GM18870 (cell line): ENCODE measurements around the gene GRHPR.
A peak's percentile ranks its signal among the peaks of the same experiment; 100 is the strongest.
"Not testable (repeated sequence)": the region's sequence is repeated elsewhere in the genome, so short reads cannot be mapped to it uniquely, and the experiment has no call there.

Experiments used
- ATAC-seq: cut with Tn5 transposase; IDR thresholded peaks from one replicate; pipeline ENCODE4 v1.9.1; 2021; ENCODE audit warnings: moderate library complexity; ENCODE audit not compliant: unreplicated experiment

GRHPR gene

GRCh38 chr9:37444890-37445289 lies 22.4 kb downstream of the GRHPR start:
- ATAC-seq = no peak

GRCh38 chr9:37445832-37446231 lies 23.3 kb downstream of the GRHPR start:
- no peak for ATAC-seq

- no peak for ATAC-seq
These were observed 23.9 kb downstream of the GRHPR start for GRCh38 chr9:37446401-37446800.

GRCh38 chr9:37447111-37447510 lies 24.6 kb downstream of the GRHPR start:
- ATAC-seq = no peak

DNA sequence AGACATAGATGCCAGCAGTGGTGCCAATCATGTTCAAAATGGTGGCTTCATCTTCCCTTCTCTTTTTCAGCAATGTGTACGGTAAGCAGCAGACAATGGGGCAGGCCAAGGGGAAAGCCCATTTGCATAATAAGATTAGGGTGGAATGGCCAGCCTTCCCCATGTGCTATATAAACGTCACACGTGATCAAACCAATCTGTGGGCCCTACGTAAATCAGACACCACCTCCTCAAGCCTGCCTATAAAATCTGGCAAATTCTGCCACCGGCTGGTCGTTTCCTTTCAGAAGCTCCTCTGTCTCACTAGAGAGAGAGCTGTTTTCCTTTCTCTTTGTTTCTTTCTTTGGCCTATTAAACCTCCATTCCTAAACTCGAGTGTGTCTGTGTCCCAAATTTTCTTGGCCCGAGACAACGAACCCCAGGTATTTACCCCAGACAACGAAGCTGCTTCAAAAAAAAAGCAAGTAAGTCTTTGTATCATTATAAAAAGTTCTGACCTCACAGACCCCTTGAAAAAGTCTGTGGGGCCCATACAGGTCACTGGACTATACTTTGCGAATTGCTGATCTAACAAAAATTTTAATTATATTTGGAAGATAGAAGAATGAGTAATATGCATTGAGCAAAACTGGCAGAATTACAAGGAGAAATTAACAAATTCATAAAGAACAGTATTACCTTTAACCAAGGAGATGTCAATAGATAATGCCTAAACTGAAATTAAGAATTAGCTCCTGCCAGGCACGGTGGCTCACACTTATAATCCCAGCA lies 27.6 kb downstream of the GRHPR start:
- ATAC-seq = no peak

DNA sequence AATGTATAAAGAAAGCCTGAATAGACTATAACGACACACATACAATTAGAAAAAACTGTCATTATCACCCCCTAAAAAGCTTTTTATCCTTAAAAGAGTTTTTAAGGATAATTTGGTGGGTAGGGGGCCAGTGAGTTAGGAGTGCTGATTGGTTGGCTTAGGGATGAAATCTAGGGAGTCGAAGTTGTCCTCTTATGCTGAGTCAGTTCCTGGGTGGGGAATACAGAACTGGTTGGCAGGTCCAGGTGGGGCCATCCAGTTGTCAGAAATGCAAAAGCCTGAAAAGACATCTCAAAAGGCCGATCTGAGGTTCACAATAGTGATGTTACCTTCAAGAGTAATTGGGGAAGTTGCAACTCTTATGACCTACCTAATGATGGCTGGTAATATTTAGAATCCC lies 29.1 kb downstream of the GRHPR start:
- ATAC-seq = no peak

- ATAC-seq = no peak
These were observed 30.1 kb downstream of the GRHPR start for GRCh38 chr9:37452611-37453010.

GRCh38 chr9:37453827-37454226 lies 31.3 kb downstream of the GRHPR start:
- no peak for ATAC-seq

DNA sequence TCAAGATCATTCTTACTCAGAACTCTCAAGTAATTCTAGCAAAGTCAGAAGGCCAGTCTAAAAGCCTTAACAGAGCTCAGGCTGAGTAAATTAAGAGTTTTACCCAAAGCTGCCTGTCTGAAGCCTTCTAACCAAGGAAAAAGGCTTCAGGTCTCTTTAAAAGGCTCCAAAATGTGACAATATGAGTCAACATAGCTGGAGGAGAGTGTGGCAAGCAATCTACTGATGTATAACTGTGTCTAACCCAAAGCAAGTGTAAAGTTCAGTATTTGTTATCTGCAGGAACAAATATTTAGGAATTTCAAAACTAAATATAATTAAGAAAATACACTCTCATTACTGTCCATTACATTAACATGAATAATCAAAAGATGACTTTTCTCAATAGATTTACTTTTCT lies 31.7 kb downstream of the GRHPR start:
- no peak for ATAC-seq

- no peak for ATAC-seq
These were observed 33.6 kb downstream of the GRHPR start for GRCh38 chr9:37455884-37456647.

DNA sequence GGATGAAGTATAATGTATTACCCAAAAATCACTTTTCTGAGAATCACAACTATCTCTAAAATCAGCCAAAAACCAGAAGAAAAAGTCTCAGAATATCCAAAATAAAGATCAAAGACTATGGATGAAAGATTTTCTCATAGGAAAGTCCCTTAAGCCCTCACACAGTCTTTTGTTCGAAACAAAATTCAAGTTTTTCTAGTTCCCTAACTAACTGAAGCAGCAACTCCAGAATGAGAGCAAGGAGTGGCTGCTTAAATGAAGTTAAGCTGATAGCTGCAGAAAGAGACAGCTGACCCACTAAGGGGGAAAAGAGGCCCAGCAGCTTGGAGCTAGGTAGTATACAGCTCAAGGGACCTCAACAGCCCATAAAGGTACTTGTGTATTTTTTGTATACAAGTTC lies 34.3 kb downstream of the GRHPR start:
- ATAC-seq = no peak

DNA sequence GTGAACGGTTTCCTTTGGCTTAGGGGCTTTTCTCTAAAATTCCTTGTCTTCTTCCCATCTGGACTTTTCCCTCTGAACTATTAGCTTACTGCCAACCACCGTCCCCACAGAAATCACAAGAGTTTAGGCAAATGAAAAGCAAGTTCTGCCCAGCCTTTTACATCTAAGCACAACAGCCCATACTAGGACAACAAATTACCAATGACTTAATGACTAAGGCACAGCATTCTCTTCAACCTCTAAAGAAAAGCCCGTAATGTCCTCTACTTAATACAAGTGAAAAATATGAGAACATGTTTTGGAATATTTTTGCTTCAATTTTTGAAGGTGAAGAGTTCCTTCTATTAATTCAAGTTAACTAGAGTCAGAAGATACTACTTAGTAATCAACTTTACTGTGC lies 41.5 kb downstream of the GRHPR start:
- ATAC-seq = no peak

DNA sequence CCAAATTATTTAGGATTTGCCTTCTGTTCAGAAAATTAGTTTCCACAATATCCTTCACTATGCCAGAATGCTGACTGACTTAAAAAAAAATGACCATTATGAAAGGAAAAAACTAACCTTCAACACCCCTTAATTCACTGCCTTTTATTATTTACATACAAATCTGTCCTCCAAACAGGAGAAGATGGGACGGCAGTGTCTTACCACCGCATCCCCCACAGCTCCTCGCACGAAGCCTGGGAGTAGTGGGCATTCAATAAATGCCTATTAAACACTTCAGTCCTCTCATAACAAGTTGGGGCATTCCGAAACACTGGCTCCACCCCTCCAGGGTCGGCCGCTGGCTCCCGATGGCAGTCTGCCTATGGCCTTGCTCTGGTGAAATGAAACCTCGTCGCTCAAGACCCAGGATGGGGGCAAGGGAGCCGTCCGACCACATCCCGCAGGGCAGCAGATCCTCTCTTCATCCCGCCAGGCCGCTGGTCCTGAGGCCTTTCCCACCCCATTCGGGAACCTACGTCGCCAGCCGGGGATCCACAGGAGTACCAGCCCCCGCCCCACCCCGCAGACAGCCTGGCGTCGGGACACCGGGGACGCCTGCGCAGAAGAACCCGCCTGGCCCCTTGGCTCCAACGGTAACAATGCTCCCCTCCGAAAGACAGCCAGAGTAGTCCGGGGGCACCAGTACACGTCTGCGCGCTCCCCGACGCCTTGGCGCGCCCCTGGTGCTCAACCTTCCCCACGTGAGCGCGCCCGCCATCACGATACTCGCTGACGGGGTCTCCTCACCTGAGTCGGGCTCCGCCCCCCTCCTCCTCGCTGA lies 42.1 kb downstream of the GRHPR start:
- peak; percentile 20 for ATAC-seq

DNA sequence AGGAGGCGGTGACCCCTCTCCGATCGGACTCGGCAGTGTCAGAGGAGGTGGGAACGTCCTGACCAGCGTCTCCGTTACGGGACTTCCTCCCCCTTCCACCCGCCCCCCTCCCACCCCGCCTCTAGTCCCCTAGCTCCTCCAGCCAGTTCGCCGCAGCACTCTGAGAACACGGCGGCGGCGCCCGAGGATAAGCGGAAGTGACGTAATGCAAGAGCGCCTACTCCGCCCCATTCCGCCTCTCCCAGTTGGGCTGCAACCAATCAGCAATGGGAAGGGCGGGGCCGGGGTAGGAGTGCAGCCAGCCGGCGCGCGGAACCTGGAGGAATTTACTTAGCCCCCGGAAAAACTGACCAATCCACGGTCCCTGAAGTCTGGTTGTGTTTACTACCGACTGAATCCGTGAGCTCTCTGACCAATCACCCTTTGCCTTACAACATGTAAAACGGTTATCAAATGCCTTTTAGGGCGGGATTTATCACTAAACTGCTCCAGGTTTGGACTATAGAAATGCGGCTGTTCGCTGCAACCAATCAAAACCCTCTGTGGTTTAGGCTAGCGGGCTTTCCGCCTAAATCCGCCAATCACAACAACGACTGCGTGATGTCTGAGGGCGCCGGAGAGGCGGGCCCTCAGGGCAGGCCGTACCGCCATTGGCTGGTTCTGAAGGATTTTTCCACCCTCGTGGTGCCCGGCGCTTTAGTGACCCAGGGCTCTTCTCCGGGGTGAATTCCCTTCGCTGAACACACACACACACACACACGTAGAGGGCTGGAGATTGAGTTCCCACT lies 42.9 kb downstream of the GRHPR start, which contains the start of gene ZBTB5:
ZBTB5 (minus strand) TSS at position 202 of the 788 bp plus-strand sequence. CDS start 22,899 bp downstream, outside the sequence.
- peak; percentile 86 for ATAC-seq

- ATAC-seq = no peak
These were observed 43.7 kb downstream of the GRHPR start for GRCh38 chr9:37466037-37466709.

DNA sequence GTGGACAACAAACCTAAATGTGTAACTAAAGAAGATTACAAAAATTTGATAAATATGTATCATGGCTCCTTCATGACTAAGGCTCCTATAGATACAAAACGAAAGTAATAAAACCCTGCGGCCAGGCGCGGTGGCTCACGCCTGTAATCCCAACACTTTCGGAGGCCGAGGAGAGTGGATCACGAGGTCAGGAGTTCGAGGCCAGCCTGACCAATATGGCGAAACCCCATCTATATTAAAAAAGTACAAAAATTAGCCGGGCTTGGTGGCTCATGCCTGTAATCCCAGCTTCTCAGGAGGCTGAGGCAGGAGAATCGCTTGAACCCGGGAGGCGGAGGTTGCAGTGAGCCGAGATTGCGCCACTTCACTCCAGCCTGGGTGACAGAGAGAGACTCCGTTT lies 45.0 kb downstream of the GRHPR start:
- not testable (repeated sequence) for ATAC-seq

DNA sequence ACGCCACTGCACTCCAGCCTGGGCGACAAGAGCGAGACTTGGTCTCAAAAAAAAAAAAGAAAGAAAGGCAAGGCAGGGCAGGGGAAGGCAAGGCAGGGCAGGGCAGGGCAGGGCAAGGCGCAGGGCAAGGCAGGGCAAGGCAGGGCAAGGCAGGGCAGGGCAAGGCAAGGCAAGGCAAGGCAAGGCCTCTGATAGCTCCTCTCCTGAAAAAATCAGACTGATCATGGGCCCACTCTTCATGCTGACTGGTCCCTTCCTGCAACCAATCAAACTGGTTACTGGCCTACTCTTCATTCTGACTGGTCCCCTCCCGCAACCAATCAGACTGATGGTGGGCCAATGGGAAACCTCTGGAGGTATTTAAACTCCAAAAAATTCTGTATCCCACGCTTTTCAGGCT lies 46.1 kb downstream of the GRHPR start:
- ATAC-seq = no peak

- no peak for ATAC-seq
These were observed 49.6 kb downstream of the GRHPR start for GRCh38 chr9:37471942-37472684.

GRCh38 chr9:37473982-37474381 lies 51.5 kb downstream of the GRHPR start:
- ATAC-seq = not testable (repeated sequence)
